ENCODE measurements around the gene GORASP1.

- no peak for TF ChIP-seq POLR2A (IDR thresholded peaks at IDR 0.05)
- no peak for TF ChIP-seq CTCF (IDR thresholded peaks at IDR 0.05 in 8 of 11, conservative IDR thresholded peaks at IDR 0.05 in 3 of 11)
- TF ChIP-seq POLR2AphosphoS5 (IDR thresholded peaks at IDR 0.05), result no peak
Observed at GRCh38 chr3:39105687-39106063, 1.8 kb downstream of the GORASP1 start.

Measured in spleen (tissue), 7 donors.